Upper lobe of right lung (tissue), 1 donor: ENCODE results near the gene RPAIN. TPM values are rescaled to one million over a fixed set of nuclear protein-coding genes. Genes with fewer than 3 reads are reported as not detected.

Source experiments
- ATAC-seq: fragments of 200-7000 bp; cut with Tn5 transposase; one replicate; pipeline ENCODE4 v1.9.1; 2020; ENCODE audit warnings: mild to moderate bottlenecking, moderate library complexity
- DNase-seq: peaks from one replicate; pipeline ENCODE4 v3.0.0-alpha.2; 2020
- H3K27ac ChIP-seq: fragments of 200-600 bp; one replicate; pipeline ENCODE4 v1.8.0; 2022
- H3K27me3 ChIP-seq: fragments of 200-600 bp; one replicate; pipeline ENCODE4 v1.8.0; 2022; ENCODE audit warnings: mild to moderate bottlenecking
- H3K36me3 ChIP-seq: fragments of 200-600 bp; one replicate; pipeline ENCODE4 v1.8.0; 2022
- H3K4me1 ChIP-seq: fragments of 200-600 bp; one replicate; pipeline ENCODE4 v1.8.0; 2022
- H3K4me3 ChIP-seq: fragments of 200-600 bp; one replicate; pipeline ENCODE4 v1.8.0; 2022; ENCODE audit warnings: mild to moderate bottlenecking
- H3K9me3 ChIP-seq: fragments of 200-600 bp; one replicate; pipeline ENCODE4 v1.8.0; 2022
- intact Hi-C: fragments of 100-400 bp; cut with DNase I; formaldehyde crosslinking; loops from one replicate; pipeline ENCODE4 v1.11.0; 2022
- total RNA-seq: library from RNA; stranded (reverse); fragmentation: NEBNext Ultra II Directional; extraction: Animal tissue kit (Norgen Biotek cat#: 25700); gene quantifications from one replicate; pipeline ENCODE4 v1.2.1, GENCODE V29; 2021
- TF ChIP-seq, protein P1 (sequence below): fragments of 200-600 bp; IDR thresholded peaks from one replicate; pipeline ENCODE4 v1.8.0; 2022; ENCODE audit warnings: antibody characterized with exemption
- donor health status: DM: no; HTN: yes; CAD: no; lungs with severe emphysema.

RPAIN gene
- total RNA-seq, 1 donor from 2014 or later, result 32.9 TPM

DNA sequence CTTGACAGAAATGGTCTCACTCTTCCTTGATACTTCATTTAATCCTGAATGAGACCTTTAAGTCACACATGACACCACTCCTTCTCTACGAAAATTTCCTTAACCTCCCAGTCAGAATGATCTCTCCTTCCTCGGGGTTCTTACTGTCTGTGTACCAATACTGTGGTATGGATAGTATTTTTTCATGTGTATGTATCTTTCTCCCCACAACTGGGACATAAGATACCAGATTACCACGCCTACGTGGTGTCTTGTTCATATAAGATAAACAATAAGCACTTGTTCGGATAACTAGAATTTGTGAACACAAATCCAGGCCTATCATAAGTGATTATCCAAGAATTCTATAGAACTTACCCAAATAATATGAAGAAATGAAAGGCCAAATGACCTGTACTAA is 11.8 kb upstream of the RPAIN start:
- H3K4me1 ChIP-seq, result no peaks in the 10 kb centered on the region
- intact Hi-C loops, result no loop called here
- no peaks in the 10 kb centered on the region for H3K27me3 ChIP-seq
- TF ChIP-seq, protein P1, sequence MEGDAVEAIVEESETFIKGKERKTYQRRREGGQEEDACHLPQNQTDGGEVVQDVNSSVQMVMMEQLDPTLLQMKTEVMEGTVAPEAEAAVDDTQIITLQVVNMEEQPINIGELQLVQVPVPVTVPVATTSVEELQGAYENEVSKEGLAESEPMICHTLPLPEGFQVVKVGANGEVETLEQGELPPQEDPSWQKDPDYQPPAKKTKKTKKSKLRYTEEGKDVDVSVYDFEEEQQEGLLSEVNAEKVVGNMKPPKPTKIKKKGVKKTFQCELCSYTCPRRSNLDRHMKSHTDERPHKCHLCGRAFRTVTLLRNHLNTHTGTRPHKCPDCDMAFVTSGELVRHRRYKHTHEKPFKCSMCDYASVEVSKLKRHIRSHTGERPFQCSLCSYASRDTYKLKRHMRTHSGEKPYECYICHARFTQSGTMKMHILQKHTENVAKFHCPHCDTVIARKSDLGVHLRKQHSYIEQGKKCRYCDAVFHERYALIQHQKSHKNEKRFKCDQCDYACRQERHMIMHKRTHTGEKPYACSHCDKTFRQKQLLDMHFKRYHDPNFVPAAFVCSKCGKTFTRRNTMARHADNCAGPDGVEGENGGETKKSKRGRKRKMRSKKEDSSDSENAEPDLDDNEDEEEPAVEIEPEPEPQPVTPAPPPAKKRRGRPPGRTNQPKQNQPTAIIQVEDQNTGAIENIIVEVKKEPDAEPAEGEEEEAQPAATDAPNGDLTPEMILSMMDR, result no peak
- ATAC-seq, result no peak
- peaks cover 100% of the 10 kb centered on the region for H3K36me3 ChIP-seq
- no peak overlapping the region for H3K4me3 ChIP-seq
- no peak for DNase-seq
- no peaks in the 10 kb centered on the region for H3K9me3 ChIP-seq
- no peak overlapping the region for H3K27ac ChIP-seq

DNA sequence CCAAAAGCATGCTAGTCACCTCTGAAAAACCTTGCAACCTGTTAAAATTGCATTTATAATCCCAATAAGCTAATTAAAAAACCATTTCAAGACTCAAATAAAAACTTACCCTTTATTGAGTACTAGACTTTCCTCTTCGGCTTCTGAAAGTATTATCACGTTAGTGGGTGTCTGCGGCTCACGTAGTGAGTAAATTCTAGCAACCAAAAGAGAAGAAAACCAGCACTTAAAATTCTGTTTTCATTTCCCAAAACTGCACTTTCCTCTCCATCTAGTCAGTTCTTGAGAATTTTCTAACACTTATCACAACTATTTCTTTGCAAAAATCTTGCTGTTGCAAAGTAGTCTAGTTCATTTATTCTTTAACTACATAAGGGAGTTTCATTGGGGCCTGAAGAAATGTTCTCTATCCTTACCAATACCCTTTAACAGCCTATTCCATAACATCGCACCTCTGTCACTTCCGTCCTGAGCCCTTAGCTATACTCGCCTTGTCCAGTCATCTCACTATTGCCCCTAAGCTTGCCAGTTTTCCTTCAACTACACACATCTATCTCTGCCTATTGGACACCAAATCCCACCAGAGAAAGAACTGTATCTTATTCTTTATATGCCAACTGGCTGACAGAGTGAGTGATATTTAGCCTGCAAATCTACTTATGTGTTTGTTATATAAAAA is 9.2 kb upstream of the RPAIN start:
- Histone ChIP-seq H3K4me1 (no peaks in the 10 kb centered on the region), H3K9me3 (no peaks in the 10 kb centered on the region), H3K27me3 (no peaks in the 10 kb centered on the region), H3K4me3 (no peak overlapping the region), H3K27ac (no peak overlapping the region), H3K36me3 (peaks cover 100% of the 10 kb centered on the region)
- DNase-seq (no peak), ATAC-seq (no peak)
- TF ChIP-seq, protein P1, result no peak
- intact Hi-C loops, result no loop called here

DNA sequence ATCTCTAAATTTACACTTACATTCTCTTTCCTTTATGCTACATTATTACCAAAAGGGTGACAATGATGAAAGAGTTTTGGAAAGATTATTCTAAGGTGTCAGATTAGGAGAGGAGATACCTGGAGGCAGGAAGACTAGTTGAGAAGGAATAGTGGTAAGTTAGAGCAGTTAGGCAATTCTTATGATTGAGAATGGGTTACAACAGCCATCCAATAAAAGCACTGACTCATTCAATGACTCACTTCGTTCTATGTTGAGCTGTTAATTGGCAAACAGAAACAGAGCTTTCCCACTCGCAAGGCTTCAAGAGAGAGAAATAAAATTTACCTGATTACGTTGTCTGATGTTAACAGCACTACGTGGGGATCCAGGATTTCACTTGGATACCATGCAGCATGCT is 6.3 kb upstream of the RPAIN start:
- Histone ChIP-seq H3K36me3 (peaks cover 88% of the 10 kb centered on the region), H3K9me3 (no peaks in the 10 kb centered on the region), H3K27me3 (no peaks in the 10 kb centered on the region), H3K27ac (no peak overlapping the region), H3K4me3 (no peak overlapping the region), H3K4me1 (peaks cover 21% of the 10 kb centered on the region)
- TF ChIP-seq, protein P1, result no peak
- ATAC-seq (no peak), DNase-seq (no peak)
- intact Hi-C loops, result no loop called here

DNA sequence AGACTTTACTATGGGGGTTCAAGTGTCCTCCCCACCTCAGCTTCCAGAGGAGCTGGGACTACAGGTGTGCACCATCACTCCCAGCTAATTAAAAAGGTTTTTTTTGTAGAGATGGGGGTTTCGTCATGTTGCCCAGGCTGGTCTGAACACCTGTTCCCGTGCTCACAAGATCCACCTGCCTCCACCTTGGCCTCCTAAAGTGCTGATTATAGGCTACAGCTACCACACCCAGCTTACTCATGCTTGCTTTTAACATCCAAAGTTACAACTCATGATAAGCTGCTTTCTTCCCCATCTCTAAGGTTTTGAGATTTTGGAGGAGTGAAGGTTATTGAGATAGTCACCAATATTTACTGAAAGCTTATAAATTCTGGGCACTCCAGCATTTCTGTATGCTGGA is 3.1 kb upstream of the RPAIN start:
- intact Hi-C loops, result no loop called here

DNA sequence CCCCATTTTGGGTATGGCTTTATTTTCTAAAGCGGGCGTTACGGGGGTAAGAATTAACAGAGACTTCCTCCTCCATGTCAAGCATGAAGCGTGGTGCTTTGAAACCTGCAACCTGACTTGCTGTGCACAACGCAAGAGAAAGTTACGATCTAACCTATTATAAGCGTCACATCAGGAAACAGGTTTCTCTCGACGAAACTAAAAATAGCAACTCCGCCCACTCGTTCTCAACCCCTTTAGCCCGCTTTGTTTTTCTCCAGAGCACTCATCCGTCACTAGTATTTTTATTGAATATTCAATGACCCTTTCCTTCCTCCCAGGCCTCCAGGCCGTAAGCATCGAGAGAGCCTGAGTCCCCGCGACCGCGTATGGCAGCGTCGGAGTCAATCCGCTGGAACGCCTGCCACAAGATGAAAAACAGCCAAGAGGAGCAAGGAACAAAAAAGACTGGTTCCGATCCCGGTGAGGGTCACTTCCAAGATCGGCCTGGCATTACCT is 1.1 kb upstream of the RPAIN start:
- TF ChIP-seq, protein P1, result no peak
- Histone ChIP-seq H3K36me3 (peaks cover 62% of the 10 kb centered on the region), H3K9me3 (no peaks in the 10 kb centered on the region), H3K4me1 (peaks cover 30% of the 10 kb centered on the region), H3K4me3 (peak overlapping the region; percentile 92), H3K27ac (peak overlapping the region; percentile 88), H3K27me3 (no peaks in the 10 kb centered on the region)
- ATAC-seq (peak; percentile 2), DNase-seq (no peak)
- intact Hi-C loops, result no loop called here

More for the DNA sequence above, 3.1 kb upstream of the RPAIN start:
- H3K27ac ChIP-seq, result no peak overlapping the region
- peaks cover 30% of the 10 kb centered on the region for H3K4me1 ChIP-seq
- H3K36me3 ChIP-seq, result peaks cover 62% of the 10 kb centered on the region
- H3K27me3 ChIP-seq, result no peaks in the 10 kb centered on the region
- no peak overlapping the region for H3K4me3 ChIP-seq
- ATAC-seq (no peak), DNase-seq (no peak)
- no peaks in the 10 kb centered on the region for H3K9me3 ChIP-seq
- TF ChIP-seq, protein P1, result no peak
